Uterus (tissue), 2 donors: ENCODE measurements around the gene PARD6B.

ENCODE experiments used
- CTCF ChIP-seq, 4 experiments: fragments of 200-600 bp in 2 of 4; fragments of 450-650 bp in 2 of 4; sonication (generic) in 2 of 4; IDR thresholded peaks; one replicate each; pipeline ENCODE4 v1.5.1; 2016 to 2019; ENCODE audit warnings: antibody characterized with exemption in 4 of 4, mild to moderate bottlenecking in 2 of 4, moderate library complexity in 1 of 4
- POLR2A ChIP-seq, 2 donors: fragments of 450-650 bp; IDR thresholded peaks; one replicate each; pipeline ENCODE4 v1.6.1; 2016; ENCODE audit warnings: antibody characterized with exemption in 2 of 2, mild to moderate bottlenecking in 1 of 2, moderate library complexity in 1 of 2

- TF ChIP-seq CTCF (IDR thresholded peaks at IDR 0.05): no peak
- TF ChIP-seq POLR2A (IDR thresholded peaks at IDR 0.05): no peak
These were observed 38.4 kb upstream of the PARD6B start for GRCh38 chr20:50693001-50693400.
